Ascending aorta (tissue), 2 donors: ENCODE measurements around the gene BRWD1. TPM values are rescaled to one million over a fixed set of nuclear protein-coding genes. Genes with fewer than 3 reads are reported as not detected.

Source experiments
- DNase-seq, 2 donors: peaks; one replicate each; pipeline ENCODE4 v3.0.0-alpha.2; 2019; ENCODE audit warnings: low spot score in 2 of 2
- H3K27ac ChIP-seq, 2 donors: fragments of 200-600 bp; sonication (generic); one replicate each; pipeline ENCODE4 v1.5.1; 2016 to 2017; ENCODE audit warnings: mild to moderate bottlenecking in 1 of 2
- H3K27me3 ChIP-seq: fragments of 200-600 bp; sonication (generic); one replicate; pipeline ENCODE4 v1.5.1; 2017
- H3K36me3 ChIP-seq, 2 donors: fragments of 200-600 bp; sonication (generic); one replicate each; pipeline ENCODE4 v1.5.1; 2016
- H3K4me1 ChIP-seq, 2 donors: fragments of 200-600 bp; sonication (generic); one replicate each; pipeline ENCODE4 v1.5.1; 2016 to 2017; ENCODE audit warnings: mild to moderate bottlenecking in 1 of 2
- H3K4me3 ChIP-seq, 2 donors: fragments of 200-600 bp; sonication (generic); one replicate each; pipeline ENCODE4 v1.5.1; 2016 to 2017; ENCODE audit warnings: mild to moderate bottlenecking in 1 of 2
- H3K9me3 ChIP-seq, 2 donors: fragments of 200-600 bp; sonication (generic); one replicate each; pipeline ENCODE4 v1.5.1; 2016
- CTCF ChIP-seq, 3 experiments: fragments of 200-600 bp in 2 of 3; fragments of 450-650 bp in 1 of 3; sonication (generic) in 2 of 3; IDR thresholded peaks; one replicate each; pipeline ENCODE4 v1.5.1; 2016 to 2019; ENCODE audit warnings: antibody characterized with exemption in 3 of 3, mild to moderate bottlenecking in 1 of 3, moderate library complexity in 1 of 3
- intact Hi-C: fragments of 100-400 bp; cut with DNase I; formaldehyde crosslinking; loops from one replicate; pipeline ENCODE4 v1.15.1; 2023
- total RNA-seq: library from RNA; depleted of rRNA; stranded (reverse); fragments of >200 nt; gene quantifications from one replicate; pipeline ENCODE4 v1.1.0, GENCODE V29; 2016

Gene BRWD1
- total RNA-seq, 1 donor from 2014 or later, result 15.4 TPM

- no peak for TF ChIP-seq CTCF (IDR thresholded peaks at IDR 0.05)
Measured at GRCh38 chr21:39349211-39350093, 36.0 kb upstream of the BRWD1 start.

GRCh38 chr21:39348355-39349210 is 35.2 kb upstream of the BRWD1 start, which contains the start of gene HMGN1:
TSS of gene HMGN1 (minus strand) at chr21:39349088. CDS start at chr21:39348917, 171 bp downstream.
- Histone ChIP-seq H3K4me1 (peaks cover 0 to 15% of the 10 kb centered on the region in 2 donors), H3K4me3 (peak within 1 kb of the TSS; percentile 72 to 82), H3K27ac (peak within 1 kb of the TSS; percentile 79 to 91), H3K36me3 (peaks cover 4 to 8% of the 10 kb centered on the region in 2 donors), H3K27me3 (no peaks in the 10 kb centered on the region), H3K9me3 (no peaks in the 10 kb centered on the region)
- DNase-seq, result peak; percentile 25 to 87
- TF ChIP-seq CTCF (IDR thresholded peaks at IDR 0.05), result peak in 1 of 3 experiments; percentile 22
- intact Hi-C loops, result loop anchor here (1.0 kb wide), 2 partner anchors 35 to 40 kb away; partner anchors contain the start of gene BRWD1

More at GRCh38 chr21:39349211-39350093, 36.0 kb upstream of the BRWD1 start:
- Histone ChIP-seq H3K36me3 (peaks cover 0 to 4% of the 10 kb centered on the region in 2 donors), H3K4me3 (peak overlapping the region; percentile 72 to 82), H3K27ac (peak overlapping the region; percentile 79 to 91), H3K27me3 (no peaks in the 10 kb centered on the region), H3K4me1 (peaks cover 0 to 15% of the 10 kb centered on the region in 2 donors), H3K9me3 (no peaks in the 10 kb centered on the region)
- peak; percentile 82 to 95 for DNase-seq
- intact Hi-C loops, result no loop called here

- TF ChIP-seq CTCF (IDR thresholded peaks at IDR 0.05), result no peak
- peaks cover 9 to 14% of the 10 kb centered on the region in 2 donors for H3K36me3 ChIP-seq
- DNase-seq, result no peak
- H3K27me3 ChIP-seq, result no peaks in the 10 kb centered on the region
- intact Hi-C loops, result loop anchor here (1.0 kb wide), 2 partner anchors 35 to 40 kb away; partner anchors contain the start of gene BRWD1
- H3K4me3 ChIP-seq, result peak overlapping the region; percentile 72 to 82
- no peaks in the 10 kb centered on the region for H3K9me3 ChIP-seq
- peaks cover 0 to 15% of the 10 kb centered on the region in 2 donors for H3K4me1 ChIP-seq
- H3K27ac ChIP-seq, result peak overlapping the region; percentile 79 to 91
Measured at GRCh38 chr21:39348040-39348354, 34.6 kb upstream of the BRWD1 start.

GRCh38 chr21:39347537-39347936 is 34.1 kb upstream of the BRWD1 start:
- Histone ChIP-seq H3K4me1 (peaks cover 0 to 15% of the 10 kb centered on the region in 2 donors), H3K36me3 (peaks cover 10 to 15% of the 10 kb centered on the region in 2 donors), H3K4me3 (peak overlapping the region; percentile 72 to 82), H3K27ac (peak overlapping the region in 1 of 2 donors; percentile 91), H3K27me3 (no peaks in the 10 kb centered on the region), H3K9me3 (no peaks in the 10 kb centered on the region)
- intact Hi-C loops, result no loop called here
- no peak for TF ChIP-seq CTCF (IDR thresholded peaks at IDR 0.05)
- DNase-seq, result no peak

- intact Hi-C loops, result no loop called here
Measured at GRCh38 chr21:39346671-39347331, 33.4 kb upstream of the BRWD1 start.

More at GRCh38 chr21:39346671-39347331, 33.4 kb upstream of the BRWD1 start:
- no peak for TF ChIP-seq CTCF (IDR thresholded peaks at IDR 0.05)
- H3K27me3 ChIP-seq, result no peaks in the 10 kb centered on the region
- peaks cover 13 to 19% of the 10 kb centered on the region in 2 donors for H3K36me3 ChIP-seq
- H3K27ac ChIP-seq, result no peak overlapping the region
- H3K9me3 ChIP-seq, result no peaks in the 10 kb centered on the region
- peaks cover 0 to 15% of the 10 kb centered on the region in 2 donors for H3K4me1 ChIP-seq
- H3K4me3 ChIP-seq, result no peak overlapping the region
- no peak for DNase-seq
